ENCODE results near the gene KLF1.

KLF1 gene

DNA sequence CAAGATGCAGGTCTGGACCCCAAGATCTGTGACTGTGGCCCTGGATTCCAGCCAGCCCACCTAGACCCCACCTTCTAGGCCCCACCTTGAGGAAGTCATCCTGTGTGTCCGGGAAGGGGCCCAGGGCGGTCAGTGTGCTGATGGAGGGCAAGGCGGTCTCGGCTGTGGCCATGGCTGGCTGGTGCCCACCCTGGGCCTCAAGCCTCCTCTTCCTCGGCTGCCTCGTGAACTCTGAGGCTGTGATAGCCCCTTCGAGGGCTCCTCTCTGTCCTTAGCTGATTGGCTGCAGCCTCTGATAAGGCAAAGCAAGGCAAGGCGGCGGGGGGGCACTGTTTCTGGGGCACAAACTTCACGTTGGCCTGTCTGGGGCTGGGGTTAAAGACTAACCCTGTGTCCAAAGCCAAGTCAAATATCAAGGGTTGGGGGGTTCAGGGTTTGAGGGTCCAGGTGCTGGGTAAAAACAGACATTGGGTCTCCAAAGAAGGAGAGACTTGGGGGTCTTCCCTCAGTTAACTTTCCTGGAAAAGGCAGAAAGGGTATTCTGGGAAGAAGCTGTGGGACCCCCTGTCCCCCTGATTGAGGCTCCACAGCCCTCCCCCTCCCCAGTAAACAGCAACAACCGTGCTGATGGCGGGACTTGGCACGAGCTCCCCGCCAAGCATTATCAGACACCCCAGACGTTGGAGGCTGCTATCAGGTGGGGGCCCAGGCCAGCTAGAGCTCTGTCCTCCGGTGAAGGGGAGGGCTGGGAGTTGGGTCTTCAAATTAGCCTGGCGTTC, at the start of gene KLF1:
KLF1 (minus strand) TSS at position 233 of the 779 bp plus-strand sequence; CDS start at position 172, 61 bp downstream.
- DNase-seq (ENCODE audit: extremely low read depth, insufficient read length): no peak

DNA sequence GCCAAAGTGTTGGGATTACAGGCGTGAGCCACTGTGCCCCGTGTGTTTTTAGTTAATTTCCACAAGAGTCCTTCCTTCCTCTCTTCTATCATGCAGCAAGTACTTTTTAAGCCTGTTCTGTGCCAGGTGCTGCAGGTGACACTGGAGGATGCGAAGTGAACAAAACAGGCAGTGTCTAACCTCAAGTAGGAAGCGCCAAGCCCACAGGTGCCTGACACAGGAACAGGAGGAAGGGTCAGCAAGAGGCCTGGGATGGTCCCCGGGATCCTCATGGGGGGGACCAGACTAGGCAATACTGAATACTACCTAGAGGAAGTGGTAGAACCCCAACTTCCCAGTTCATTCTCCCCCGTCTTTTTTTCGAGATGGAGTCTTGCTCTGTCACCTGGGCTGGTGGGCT, 49.6 kb upstream of the KLF1 start:
- TF ChIP-seq, protein P1, sequence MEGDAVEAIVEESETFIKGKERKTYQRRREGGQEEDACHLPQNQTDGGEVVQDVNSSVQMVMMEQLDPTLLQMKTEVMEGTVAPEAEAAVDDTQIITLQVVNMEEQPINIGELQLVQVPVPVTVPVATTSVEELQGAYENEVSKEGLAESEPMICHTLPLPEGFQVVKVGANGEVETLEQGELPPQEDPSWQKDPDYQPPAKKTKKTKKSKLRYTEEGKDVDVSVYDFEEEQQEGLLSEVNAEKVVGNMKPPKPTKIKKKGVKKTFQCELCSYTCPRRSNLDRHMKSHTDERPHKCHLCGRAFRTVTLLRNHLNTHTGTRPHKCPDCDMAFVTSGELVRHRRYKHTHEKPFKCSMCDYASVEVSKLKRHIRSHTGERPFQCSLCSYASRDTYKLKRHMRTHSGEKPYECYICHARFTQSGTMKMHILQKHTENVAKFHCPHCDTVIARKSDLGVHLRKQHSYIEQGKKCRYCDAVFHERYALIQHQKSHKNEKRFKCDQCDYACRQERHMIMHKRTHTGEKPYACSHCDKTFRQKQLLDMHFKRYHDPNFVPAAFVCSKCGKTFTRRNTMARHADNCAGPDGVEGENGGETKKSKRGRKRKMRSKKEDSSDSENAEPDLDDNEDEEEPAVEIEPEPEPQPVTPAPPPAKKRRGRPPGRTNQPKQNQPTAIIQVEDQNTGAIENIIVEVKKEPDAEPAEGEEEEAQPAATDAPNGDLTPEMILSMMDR (IDR thresholded peaks at IDR 0.05; ENCODE audit: insufficient read depth, low read length, poor library complexity, severe bottlenecking): no peak
- no peak overlapping the region for H3K4me3 ChIP-seq (replicated peaks; ENCODE audit: low read depth, low read length)
- peaks cover 22% of the 10 kb centered on the region for H3K36me3 ChIP-seq (ENCODE audit: control insufficient read depth, insufficient read depth, low read length)
- DNase-seq (ENCODE audit: extremely low read depth, insufficient read length): no peak
- no peaks in the 10 kb centered on the region for H3K27me3 ChIP-seq (replicated peaks; ENCODE audit: control insufficient read depth, insufficient read depth, low read length)

More for the DNA sequence above, at the start of gene KLF1:
- Histone ChIP-seq H3K4me3 (replicated peaks; ENCODE audit: low read depth, low read length) (no peak within 1 kb of the TSS), H3K27me3 (replicated peaks; ENCODE audit: control insufficient read depth, insufficient read depth, low read length) (no peaks in the 10 kb centered on the region), H3K36me3 (ENCODE audit: control insufficient read depth, insufficient read depth, low read length) (no peaks in the 10 kb centered on the region)
- TF ChIP-seq, protein P1 (IDR thresholded peaks at IDR 0.05; ENCODE audit: insufficient read depth, low read length, poor library complexity, severe bottlenecking): no peak

DNA sequence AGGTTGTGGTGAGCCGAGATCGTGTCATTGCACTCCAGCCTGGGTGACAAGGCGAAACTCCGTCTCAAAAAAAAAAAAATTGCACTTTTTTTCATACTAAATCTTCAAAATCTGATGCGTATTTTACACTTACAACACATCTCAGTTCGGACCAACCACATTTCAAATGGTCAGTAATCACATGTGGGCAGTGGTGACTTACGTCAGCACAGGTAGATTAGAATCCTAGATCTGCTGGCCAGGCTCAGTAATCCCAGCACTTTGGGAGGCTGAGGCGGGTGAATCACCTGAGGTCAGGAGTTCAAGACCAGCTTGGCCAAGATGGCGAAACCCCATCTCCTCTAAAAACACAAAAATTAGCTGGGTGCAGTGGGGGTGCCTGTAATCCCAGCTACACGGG, 48.1 kb upstream of the KLF1 start:
- Histone ChIP-seq H3K27me3 (replicated peaks; ENCODE audit: control insufficient read depth, insufficient read depth, low read length) (no peaks in the 10 kb centered on the region), H3K4me3 (replicated peaks; ENCODE audit: low read depth, low read length) (no peak overlapping the region), H3K36me3 (ENCODE audit: control insufficient read depth, insufficient read depth, low read length) (peaks cover 13% of the 10 kb centered on the region)
- DNase-seq (ENCODE audit: extremely low read depth, insufficient read length): no peak
- TF ChIP-seq, protein P1 (IDR thresholded peaks at IDR 0.05; ENCODE audit: insufficient read depth, low read length, poor library complexity, severe bottlenecking): no peak

DNA sequence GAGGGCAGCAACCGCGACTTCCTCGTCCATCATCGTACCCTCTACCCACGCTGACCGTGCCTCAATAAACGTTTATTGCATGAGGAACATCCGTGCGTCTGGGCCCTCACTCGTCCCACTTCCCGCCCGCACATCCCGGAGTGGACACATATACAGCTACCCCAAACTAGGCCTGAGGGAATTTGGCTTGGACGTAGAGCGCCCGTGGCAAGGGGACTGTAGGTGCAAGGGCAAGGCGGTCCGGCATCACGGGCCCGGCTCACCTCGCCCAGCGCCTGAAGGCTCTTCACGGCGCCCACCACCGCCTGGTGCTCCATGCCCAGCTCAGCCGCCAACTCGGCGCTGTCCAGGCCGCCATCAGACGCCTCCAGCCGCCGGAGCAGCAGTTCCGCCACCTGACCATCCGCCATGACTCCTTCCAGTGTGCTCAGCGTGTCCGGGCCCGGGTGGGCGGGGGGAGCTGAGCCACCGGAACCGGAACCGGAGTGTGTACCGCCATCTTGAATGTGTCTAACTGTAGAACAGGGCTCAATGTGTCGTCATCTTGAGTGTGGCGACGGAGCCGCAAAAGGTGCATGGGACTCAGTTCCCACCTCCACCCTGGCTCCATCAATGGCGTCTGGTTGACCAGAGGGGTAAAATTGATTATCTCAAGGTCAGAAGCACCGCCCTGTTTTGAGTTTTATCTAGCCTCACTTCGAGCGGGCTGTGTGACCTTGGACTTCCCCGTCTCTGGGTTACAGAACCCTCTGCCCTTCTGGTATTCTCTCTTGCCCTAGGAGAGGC, 46.5 kb upstream of the KLF1 start, which contains the start of gene FARSA:
FARSA (minus strand) TSS at position 425 of the 786 bp plus-strand sequence; CDS start at position 410, 15 bp downstream.
- TF ChIP-seq, protein P1 (IDR thresholded peaks at IDR 0.05; ENCODE audit: insufficient read depth, low read length, poor library complexity, severe bottlenecking): no peak
- DNase-seq (ENCODE audit: extremely low read depth, insufficient read length): peak; percentile 91
- H3K4me3 ChIP-seq (replicated peaks; ENCODE audit: low read depth, low read length): peak within 1 kb of the TSS; percentile 85
- peaks cover 17% of the 10 kb centered on the region for H3K36me3 ChIP-seq (ENCODE audit: control insufficient read depth, insufficient read depth, low read length)
- no peaks in the 10 kb centered on the region for H3K27me3 ChIP-seq (replicated peaks; ENCODE audit: control insufficient read depth, insufficient read depth, low read length)

DNA sequence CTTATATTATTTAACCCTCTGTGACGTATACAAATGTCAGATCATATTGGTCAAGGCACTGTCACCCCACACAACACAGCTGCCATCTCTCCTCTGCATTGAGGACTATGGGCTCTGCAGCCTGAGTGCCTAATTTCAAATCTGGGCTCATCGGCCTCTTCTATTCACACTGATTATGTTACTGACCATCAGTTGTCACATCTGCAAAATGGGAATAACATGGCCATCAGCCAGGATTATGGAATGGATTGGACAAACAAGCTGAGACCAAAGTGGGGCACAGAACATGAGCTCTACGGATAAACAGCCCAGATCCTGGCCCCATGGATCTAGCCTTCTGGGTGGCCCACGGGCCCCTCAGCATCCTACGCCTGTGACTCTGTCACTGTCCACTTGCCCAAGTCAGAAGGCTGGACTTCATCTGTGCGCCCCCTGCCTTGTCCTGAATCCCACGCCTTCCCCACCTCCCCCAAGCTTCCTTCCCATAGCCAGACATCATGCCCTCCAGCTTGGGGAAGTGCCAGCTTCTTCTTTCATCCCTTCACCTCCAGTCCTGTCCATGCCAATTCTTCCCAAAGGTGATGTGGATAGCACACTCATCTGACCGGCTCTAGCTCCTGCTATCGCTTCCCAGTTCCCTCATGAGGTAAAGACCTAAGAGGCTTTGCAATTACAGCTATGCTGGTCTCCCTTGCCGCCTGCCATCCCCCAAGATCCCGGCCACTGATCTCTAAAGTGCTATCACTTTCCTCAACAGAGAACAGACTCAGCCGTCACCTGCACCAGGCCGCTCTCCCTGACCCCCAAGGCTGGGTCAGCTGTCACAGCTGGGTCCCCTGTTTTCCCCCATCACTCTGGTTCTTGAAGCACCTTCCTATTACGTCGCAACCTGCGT, 45.6 kb upstream of the KLF1 start:
- Histone ChIP-seq H3K4me3 (replicated peaks; ENCODE audit: low read depth, low read length) (peak overlapping the region; percentile 85), H3K36me3 (ENCODE audit: control insufficient read depth, insufficient read depth, low read length) (peaks cover 20% of the 10 kb centered on the region), H3K27me3 (replicated peaks; ENCODE audit: control insufficient read depth, insufficient read depth, low read length) (no peaks in the 10 kb centered on the region)
- TF ChIP-seq, protein P1 (IDR thresholded peaks at IDR 0.05; ENCODE audit: insufficient read depth, low read length, poor library complexity, severe bottlenecking): no peak
- DNase-seq (ENCODE audit: extremely low read depth, insufficient read length): no peak
